Loucy (cell line): ENCODE data around the gene HIRIP3.

Experiments
- H2AFZ ChIP-seq: fragments of 200-600 bp; sonication (generic); 2 replicates; pipeline ENCODE4 v1.6.0; 2016; ENCODE audit warnings: antibody characterized with exemption, mild to moderate bottlenecking, low read length, moderate library complexity
- H3F3A ChIP-seq: fragments of 200-600 bp; 2 replicates; pipeline ENCODE4 v1.6.0; 2016; ENCODE audit warnings: antibody characterized with exemption, low read depth, mild to moderate bottlenecking
- H3K27me3 ChIP-seq: fragments of 200-600 bp; sonication (generic); 2 replicates; pipeline ENCODE4 v1.6.1; 2014; ENCODE audit warnings: low read length, mild to moderate bottlenecking; ENCODE audit not compliant: insufficient read depth, poor library complexity, severe bottlenecking
- H3K36me3 ChIP-seq: fragments of 200-600 bp; sonication (generic); 2 replicates; pipeline ENCODE4 v1.6.1; 2016; ENCODE audit warnings: low read length; ENCODE audit not compliant: insufficient read depth
- H3K4me1 ChIP-seq: fragments of 200-600 bp; sonication (generic); 2 replicates; pipeline ENCODE4 v1.5.1; 2014; ENCODE audit warnings: low read length, mild to moderate bottlenecking; ENCODE audit not compliant: insufficient read depth, poor library complexity, severe bottlenecking
- H3K4me2 ChIP-seq: fragments of 200-600 bp; sonication (generic); 2 replicates; pipeline ENCODE4 v1.6.0; 2014; ENCODE audit warnings: antibody characterized with exemption, low read length, low read depth, mild to moderate bottlenecking; ENCODE audit not compliant: poor library complexity, severe bottlenecking
- H3K4me3 ChIP-seq: fragments of 200-600 bp; sonication (generic); 2 replicates; pipeline ENCODE4 v1.5.1; 2014; ENCODE audit warnings: low read length, mild to moderate bottlenecking, mixed read lengths; ENCODE audit not compliant: poor library complexity, severe bottlenecking
- H3K79me2 ChIP-seq: fragments of 200-600 bp; sonication (generic); 2 replicates; pipeline ENCODE4 v1.6.1; 2014; ENCODE audit warnings: low read length; ENCODE audit not compliant: insufficient read depth
- H3K9ac ChIP-seq: fragments of 200-600 bp; sonication (generic); 2 replicates; pipeline ENCODE4 v1.6.0; 2014; ENCODE audit warnings: mild to moderate bottlenecking, low read depth, low read length, moderate library complexity; ENCODE audit not compliant: poor library complexity, severe bottlenecking
- H3K9me2 ChIP-seq: fragments of 200-600 bp; sonication (generic); replicated peaks from 2 replicates; pipeline ENCODE4 v1.6.1; 2016; ENCODE audit warnings: low read depth, low read length, mixed read lengths
- H3K9me3 ChIP-seq: fragments of 200-600 bp; sonication (generic); 2 replicates; pipeline ENCODE4 v1.6.1; 2014; ENCODE audit warnings: mild to moderate bottlenecking, antibody characterized with exemption, low read length, low read depth; ENCODE audit not compliant: insufficient read depth
- H4K20me1 ChIP-seq: fragments of 200-600 bp; sonication (generic); 2 replicates; pipeline ENCODE4 v1.6.0; 2014; ENCODE audit warnings: antibody characterized with exemption, low read length, mild to moderate bottlenecking; ENCODE audit not compliant: insufficient read depth, poor library complexity, severe bottlenecking
- CTCF ChIP-seq: fragments of 200-600 bp; sonication (generic); conservative IDR thresholded peaks from 2 replicates; pipeline ENCODE4 v1.5.1; 2014; ENCODE audit warnings: mild to moderate bottlenecking, antibody characterized with exemption, low read length
- EZH2phosphoT487 ChIP-seq: fragments of 200-600 bp; IDR thresholded peaks from 2 replicates; pipeline ENCODE4 v1.6.1; 2018; ENCODE audit warnings: antibody characterized with exemption, mild to moderate bottlenecking, moderate library complexity, borderline replicate concordance

Gene HIRIP3

DNA sequence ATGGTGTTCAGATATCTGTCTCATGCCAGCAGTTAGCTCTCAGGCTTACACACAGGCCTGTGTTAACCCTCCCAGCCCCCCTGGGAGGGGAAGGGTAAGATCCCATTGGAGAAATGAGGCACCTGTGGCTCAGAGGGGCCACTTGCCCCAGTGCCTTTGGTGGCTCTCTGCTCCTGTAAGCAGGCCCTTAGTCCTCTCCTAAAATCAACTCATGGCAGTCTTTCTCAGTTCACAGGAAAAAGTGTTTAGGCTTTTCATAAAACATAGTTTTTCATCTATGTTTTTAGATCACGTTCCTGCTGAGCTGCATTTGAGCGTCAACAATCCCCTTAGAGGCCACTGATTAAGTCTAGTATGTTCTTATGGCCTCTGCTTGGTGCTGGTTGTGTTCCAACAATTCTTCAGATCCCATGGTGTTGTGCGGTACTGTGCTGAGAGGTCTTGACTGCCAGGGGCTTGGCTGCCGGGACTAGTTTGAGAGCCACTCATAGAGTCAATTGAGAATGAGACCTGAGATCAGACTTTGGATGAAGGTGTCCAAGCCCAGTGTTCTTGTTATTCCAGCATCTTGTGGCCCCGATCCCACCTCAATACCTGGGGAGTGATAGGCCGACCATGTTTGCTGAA lies 11.2 kb downstream of the HIRIP3 start:
- H3K9me2 ChIP-seq, result no peaks in the 10 kb centered on the region
- peaks cover 2% of the 10 kb centered on the region for H4K20me1 ChIP-seq
- no peak overlapping the region for H2AFZ ChIP-seq
- H3K9me3 ChIP-seq, result no peaks in the 10 kb centered on the region
- H3K9ac ChIP-seq, result no peak overlapping the region
- H3K27me3 ChIP-seq, result no peaks in the 10 kb centered on the region
- H3K4me3 ChIP-seq, result no peak overlapping the region
- H3K79me2 ChIP-seq, result no peaks in the 10 kb centered on the region
- H3K4me1 ChIP-seq, result no peaks in the 10 kb centered on the region
- no peak for TF ChIP-seq EZH2phosphoT487
- no peak for TF ChIP-seq CTCF
- no peaks in the 10 kb centered on the region for H3F3A ChIP-seq
- H3K36me3 ChIP-seq, result peaks cover 92% of the 10 kb centered on the region
- no peak overlapping the region for H3K4me2 ChIP-seq

DNA sequence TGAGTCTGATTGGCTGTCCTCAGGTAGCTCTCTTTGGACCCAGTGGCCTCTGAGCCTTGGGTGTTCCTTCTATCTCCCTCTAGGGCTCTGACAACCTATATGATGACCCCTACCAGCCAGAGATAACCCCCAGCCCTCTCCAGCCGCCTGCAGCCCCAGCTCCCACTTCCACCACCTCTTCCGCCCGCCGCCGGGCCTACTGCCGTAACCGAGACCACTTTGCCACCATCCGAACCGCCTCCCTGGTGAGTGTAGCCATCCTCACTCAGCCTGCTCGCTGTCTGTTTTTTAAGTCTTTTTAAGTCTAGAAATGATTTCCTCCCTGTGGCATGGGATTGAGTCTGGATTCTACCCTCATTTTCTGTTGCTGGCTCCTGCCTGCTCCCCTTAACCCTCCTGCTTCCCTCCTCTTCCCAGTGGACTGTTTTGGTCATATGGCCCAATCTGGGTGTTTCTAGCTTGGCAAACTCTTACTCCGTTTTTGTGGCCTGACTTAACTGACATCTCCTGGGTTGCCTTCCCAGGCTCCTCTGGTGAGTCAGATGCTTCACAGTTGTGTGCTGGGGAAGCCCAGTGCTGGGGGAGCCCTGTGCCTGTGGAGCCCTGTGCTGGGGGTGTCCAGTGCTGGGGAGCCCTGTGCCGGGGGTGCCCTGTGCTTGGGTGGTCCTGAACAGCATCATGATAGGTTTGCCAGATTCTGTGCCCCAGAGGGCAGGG lies 11.8 kb downstream of the HIRIP3 start:
- Histone ChIP-seq H3K9ac (no peak overlapping the region), H3K27me3 (no peaks in the 10 kb centered on the region), H4K20me1 (peaks cover 9% of the 10 kb centered on the region), H3F3A (no peaks in the 10 kb centered on the region), H3K36me3 (peaks cover 94% of the 10 kb centered on the region), H3K4me2 (no peak overlapping the region), H3K9me2 (no peaks in the 10 kb centered on the region), H3K4me1 (no peaks in the 10 kb centered on the region), H3K4me3 (no peak overlapping the region), H3K79me2 (peaks cover 6% of the 10 kb centered on the region; the same call in 1 of the 2 replicates), H2AFZ (no peak overlapping the region), H3K9me3 (no peaks in the 10 kb centered on the region)
- TF ChIP-seq EZH2phosphoT487 (no peak), CTCF (no peak)

DNA sequence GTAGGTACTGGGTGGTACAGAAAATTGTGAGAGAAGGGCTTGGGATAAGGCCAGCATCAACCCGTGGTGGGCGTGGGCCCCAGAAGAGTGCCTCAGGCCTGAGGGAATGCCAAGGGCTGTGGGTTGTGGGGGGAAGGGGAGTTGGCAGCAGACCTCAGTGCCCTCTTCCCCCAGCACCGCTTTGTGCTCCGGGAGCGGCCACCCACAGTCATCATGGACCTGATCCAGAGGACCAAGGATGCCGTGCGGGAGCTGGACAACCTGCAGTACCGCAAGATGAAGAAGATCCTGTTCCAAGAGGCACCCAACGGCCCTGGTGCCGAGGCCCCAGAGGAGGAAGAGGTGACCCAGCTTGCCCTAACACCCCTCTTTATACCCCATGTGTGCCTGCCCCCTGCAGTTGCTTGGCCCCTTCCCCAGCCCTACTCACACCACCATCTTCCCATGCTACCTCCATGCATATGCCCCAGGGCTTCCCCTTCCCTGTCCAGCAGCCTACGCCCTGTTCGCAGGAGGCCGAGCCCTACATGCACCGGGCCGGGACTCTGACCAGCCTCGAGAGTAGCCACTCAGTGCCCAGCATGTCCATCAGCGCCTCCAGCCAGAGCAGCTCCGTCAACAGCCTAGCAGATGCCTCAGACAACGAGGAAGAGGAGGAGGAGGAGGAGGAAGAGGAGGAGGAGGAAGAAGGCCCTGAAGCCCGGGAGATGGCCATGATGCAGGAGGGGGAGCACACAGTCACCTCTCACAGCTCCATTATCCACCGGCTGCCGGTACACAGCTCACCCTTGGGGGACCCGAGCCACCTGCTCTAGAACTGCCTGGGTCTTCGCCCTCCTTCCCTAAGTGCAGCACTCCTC lies 12.6 kb downstream of the HIRIP3 start:
- H3K4me3 ChIP-seq, result no peak overlapping the region
- H3K9me3 ChIP-seq, result no peaks in the 10 kb centered on the region
- peaks cover 11% of the 10 kb centered on the region for H4K20me1 ChIP-seq
- no peak overlapping the region for H3K9ac ChIP-seq
- no peaks in the 10 kb centered on the region for H3F3A ChIP-seq
- no peaks in the 10 kb centered on the region for H3K9me2 ChIP-seq
- peaks cover 12% of the 10 kb centered on the region; the same call in 1 of the 2 replicates for H3K79me2 ChIP-seq
- peaks cover 4% of the 10 kb centered on the region for H3K4me1 ChIP-seq
- H3K4me2 ChIP-seq, result no peak overlapping the region
- no peak overlapping the region for H2AFZ ChIP-seq
- no peak for TF ChIP-seq EZH2phosphoT487
- TF ChIP-seq CTCF, result no peak
- peaks cover 93% of the 10 kb centered on the region for H3K36me3 ChIP-seq
- H3K27me3 ChIP-seq, result no peaks in the 10 kb centered on the region
